ENCODE data around the gene KLRB1.
A peak's percentile ranks its signal among the peaks of the same experiment; 100 is the strongest.
"Not testable (repeated sequence)": the region's sequence is repeated elsewhere in the genome, so short reads cannot be mapped to it uniquely, and the experiment has no call there.

KLRB1 gene

GRCh38 chr12:9607716-9608115 lies at the start of gene KLRB1:
Gene KLRB1, minus strand, starts transcription at chr12:9607916. Its CDS starts 77 bp downstream, at chr12:9607839.
- no peak for DNase-seq

GRCh38 chr12:9651265-9651729 lies 43.6 kb upstream of the KLRB1 start:
- DNase-seq = no peak

DNA sequence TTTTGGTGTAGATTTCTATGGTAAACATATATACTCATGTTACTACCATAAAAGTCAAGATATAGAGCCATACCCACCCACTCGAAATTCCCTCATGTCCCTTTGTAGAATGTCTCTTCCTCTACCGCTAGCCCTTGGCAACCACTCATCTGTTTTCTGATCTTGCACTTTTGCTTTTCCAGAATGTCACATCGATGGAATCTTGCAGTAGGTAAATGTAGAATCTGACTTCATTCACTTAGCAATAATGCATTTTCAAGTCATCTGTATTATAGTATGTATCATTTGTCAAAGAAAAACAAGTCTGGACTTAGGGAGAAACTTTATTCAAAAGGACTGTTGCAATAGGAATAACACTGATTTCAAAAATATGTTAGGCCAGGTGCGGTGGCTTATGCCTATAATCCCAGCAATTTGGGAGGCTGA lies 42.4 kb upstream of the KLRB1 start:
- DNase-seq = no peak

- no peak for DNase-seq
Observed at GRCh38 chr12:9649532-9649940, 41.8 kb upstream of the KLRB1 start.

GRCh38 chr12:9648701-9649531 lies 41.2 kb upstream of the KLRB1 start:
- no peak for DNase-seq

DNA sequence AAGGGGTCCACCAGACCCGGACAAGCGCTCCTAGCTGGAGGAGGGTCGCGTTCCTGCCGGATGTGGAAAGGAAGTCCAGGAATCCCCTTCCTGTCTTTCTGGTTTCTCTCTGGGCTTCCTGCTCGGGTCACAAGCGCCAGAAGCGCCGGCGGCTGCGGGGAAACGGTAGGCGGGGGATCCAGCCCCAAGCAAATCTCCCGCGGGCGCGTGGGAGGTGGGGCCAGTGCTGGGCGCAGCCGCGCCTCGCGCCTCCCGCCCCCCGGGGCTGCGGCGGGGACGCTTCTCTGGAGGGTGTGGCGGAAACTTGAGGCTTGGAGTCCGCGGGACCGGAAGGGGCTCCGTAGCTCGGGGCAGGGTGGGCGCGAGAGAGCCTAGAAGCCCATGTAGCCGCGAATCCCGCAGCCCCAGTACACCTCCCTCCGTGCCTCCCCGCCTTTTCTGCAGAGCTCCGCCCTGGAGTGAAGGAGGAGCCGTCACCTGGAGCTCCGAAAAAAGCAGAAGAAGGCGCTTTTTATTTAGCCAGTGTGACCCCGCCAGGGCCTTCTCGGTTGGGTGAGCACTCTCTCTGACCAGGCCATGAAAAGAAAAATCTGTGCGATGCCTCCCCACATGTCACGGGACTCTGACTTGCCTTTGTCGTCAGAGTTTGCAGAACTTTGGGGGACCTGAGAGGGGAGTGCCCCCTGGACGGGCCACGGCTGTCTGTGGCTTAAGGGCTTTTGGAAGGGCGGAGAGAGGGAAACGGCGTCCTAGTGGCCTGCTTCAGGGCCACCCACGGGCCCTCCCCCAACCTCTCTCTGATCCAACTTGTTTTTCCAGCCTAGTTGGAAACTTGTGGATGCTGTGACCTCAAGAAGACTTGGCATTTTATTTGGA lies 40.3 kb upstream of the KLRB1 start:
- peak; percentile 85 for DNase-seq

- no peak for DNase-seq
Observed at GRCh38 chr12:9646794-9647781, 39.4 kb upstream of the KLRB1 start.

GRCh38 chr12:9644985-9645551 lies 37.4 kb upstream of the KLRB1 start:
- not testable (repeated sequence) for DNase-seq

- no peak for DNase-seq
Observed at GRCh38 chr12:9643266-9643660, 35.5 kb upstream of the KLRB1 start.

GRCh38 chr12:9642606-9643265 lies 35.0 kb upstream of the KLRB1 start:
- DNase-seq = no peak

GRCh38 chr12:9640024-9640423 lies 32.3 kb upstream of the KLRB1 start:
- DNase-seq = no peak

DNA sequence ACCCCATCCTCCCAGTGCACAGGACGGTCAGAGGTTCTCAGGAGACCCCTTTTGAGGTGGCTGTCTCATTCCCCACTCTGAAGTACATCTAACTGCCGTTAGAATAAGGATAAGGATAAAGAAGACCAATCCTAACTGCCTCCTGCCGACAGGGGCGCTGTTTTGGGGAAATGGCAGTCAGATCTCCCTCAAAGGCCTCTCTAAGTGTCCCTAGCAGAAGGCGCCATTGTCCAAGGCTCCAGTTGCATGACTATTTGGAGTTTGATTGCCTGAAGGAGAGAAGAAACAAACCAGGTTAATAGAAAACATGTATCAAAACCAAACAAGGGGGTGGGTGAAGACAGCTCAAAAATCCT lies 29.1 kb upstream of the KLRB1 start:
- no peak for DNase-seq

DNA sequence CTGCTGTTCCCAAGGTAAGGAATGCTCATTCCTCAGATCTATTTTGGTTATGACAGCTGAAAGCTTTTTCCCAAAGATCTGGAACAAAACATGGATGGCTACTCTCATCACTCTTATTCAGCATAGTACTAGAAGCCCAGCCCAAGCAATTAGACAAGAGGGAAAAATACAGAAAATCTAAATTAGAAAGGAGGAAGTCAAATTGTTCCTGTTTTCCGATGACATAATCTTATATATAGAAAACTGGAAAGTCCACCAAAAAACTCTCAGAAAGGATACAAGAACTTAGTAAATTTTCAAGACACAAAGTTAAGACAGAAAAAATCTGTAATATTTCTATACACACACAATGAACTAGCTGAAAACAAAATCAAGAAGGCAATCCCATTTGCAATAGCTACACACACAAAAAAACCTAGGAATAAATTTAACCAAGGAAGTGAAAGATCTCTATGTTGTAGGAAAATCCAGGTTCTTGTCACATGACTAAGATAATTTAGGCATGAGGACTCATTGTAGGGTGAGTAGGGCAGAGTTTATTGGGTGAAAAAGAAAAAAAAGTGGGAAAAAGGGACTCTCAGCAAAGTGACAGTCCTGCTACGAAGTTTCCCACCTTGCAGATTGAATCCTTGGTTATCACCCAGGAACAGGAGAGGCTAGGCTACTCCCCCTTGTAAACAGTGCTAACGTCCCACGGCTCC lies 28.6 kb upstream of the KLRB1 start:
- DNase-seq = no peak

GRCh38 chr12:9634969-9635754 lies 27.4 kb upstream of the KLRB1 start:
- no peak for DNase-seq

GRCh38 chr12:9634177-9634803 lies 26.6 kb upstream of the KLRB1 start:
- DNase-seq = peak; percentile 34

DNA sequence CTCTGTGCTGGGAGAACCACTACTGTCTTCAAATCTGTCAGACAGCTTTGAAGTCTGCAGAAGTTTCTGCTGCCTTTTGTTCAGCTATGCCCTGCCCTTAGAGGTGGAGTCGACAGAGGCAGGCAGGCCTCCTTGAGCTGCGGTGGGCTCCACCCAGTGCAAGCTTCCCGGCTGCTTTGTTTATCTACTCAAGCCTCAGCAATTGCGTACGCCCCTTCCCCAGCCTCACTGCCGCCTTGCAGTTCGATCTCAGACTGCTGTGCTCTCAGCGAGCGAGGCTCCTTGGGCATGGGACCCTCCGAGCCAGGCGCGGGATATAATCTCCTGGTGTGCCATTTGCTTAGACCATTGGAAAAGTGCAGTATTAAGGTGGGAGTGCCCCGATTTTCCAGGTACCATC lies 25.1 kb upstream of the KLRB1 start:
- no peak for DNase-seq

DNA sequence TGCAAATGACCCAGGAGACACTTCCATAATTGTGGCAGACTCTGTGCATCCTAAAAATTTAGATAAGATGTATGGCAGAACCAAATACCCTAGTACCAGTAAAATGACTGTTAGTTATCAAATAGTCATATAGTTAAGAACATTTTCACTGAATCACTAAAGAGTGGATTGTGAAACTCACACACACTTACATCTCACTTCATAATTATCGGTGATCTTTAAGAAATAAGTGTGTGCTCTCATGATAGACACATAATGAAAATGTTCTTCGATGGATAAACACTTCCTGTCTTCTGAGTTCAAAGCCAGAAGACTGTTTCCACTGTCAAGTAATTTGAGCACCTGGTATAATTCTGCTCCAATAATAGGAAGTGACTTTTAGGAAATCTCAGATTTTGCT lies 19.1 kb upstream of the KLRB1 start:
- DNase-seq = no peak

GRCh38 chr12:9626291-9626690 lies 18.6 kb upstream of the KLRB1 start:
- DNase-seq = no peak

- DNase-seq = no peak
Observed at GRCh38 chr12:9625019-9625418, 17.3 kb upstream of the KLRB1 start.
